HEK293T (cell line): ENCODE results near the gene EEF2KMT.

Experiments
- CTCF ChIA-PET: fragments of 350-600 bp; formaldehyde crosslinking; extraction: SDS; loops from one replicate; lab custom pipeline; 2021; ENCODE audit warnings: antibody characterized with exemption, inconsistent platforms; lab: Yijun Ruan, JAX
- POLR2A ChIA-PET: fragments of 350-600 bp; formaldehyde crosslinking; extraction: SDS; loops from one replicate; lab custom pipeline; 2020; ENCODE audit warnings: antibody characterized with exemption, inconsistent platforms; lab: Yijun Ruan, JAX
- DNase-seq: peaks from one replicate; pipeline ENCODE4 v3.0.0; 2012; ENCODE audit warnings: mixed read lengths; ENCODE audit errors: extremely low spot score
- ARNT ChIP-seq: fragments of 450-650 bp; IDR thresholded peaks from 2 replicates; pipeline ENCODE4 v1.6.1; 2017; ENCODE audit warnings: mild to moderate bottlenecking
- BHLHE40 ChIP-seq: fragments of 450-650 bp; IDR thresholded peaks from 2 replicates; pipeline ENCODE4 v1.6.1; 2016; ENCODE audit warnings: mild to moderate bottlenecking, moderate library complexity, borderline replicate concordance
- CTBP1 ChIP-seq: fragments of 450-650 bp; IDR thresholded peaks from 2 replicates; pipeline ENCODE4 v1.6.1; 2016; ENCODE audit warnings: borderline replicate concordance
- ELF4 ChIP-seq: fragments of 450-650 bp; IDR thresholded peaks from 2 replicates; pipeline ENCODE4 v1.6.1; 2017; ENCODE audit warnings: antibody characterized with exemption
- FOXA1 ChIP-seq: fragments of 450-650 bp; IDR thresholded peaks from 2 replicates; pipeline ENCODE4 v1.6.1; 2016; ENCODE audit warnings: mild to moderate bottlenecking
- FOXK2 ChIP-seq: fragments of 450-650 bp; IDR thresholded peaks from 2 replicates; pipeline ENCODE4 v1.6.1; 2016; ENCODE audit warnings: mild to moderate bottlenecking
- FOXM1 ChIP-seq: fragments of 450-650 bp; IDR thresholded peaks from 2 replicates; pipeline ENCODE4 v1.6.1; 2017; ENCODE audit warnings: mild to moderate bottlenecking, borderline replicate concordance
- HDGF ChIP-seq: fragments of 450-650 bp; IDR thresholded peaks from 2 replicates; pipeline ENCODE4 v1.6.1; 2017; ENCODE audit warnings: antibody characterized with exemption, borderline replicate concordance
- L3MBTL2 ChIP-seq: fragments of 450-650 bp; conservative IDR thresholded peaks from 2 replicates; pipeline ENCODE4 v1.6.1; 2016; ENCODE audit warnings: mild to moderate bottlenecking
- LEF1 ChIP-seq: fragments of 450-650 bp; IDR thresholded peaks from 2 replicates; pipeline ENCODE4 v1.6.1; 2017; ENCODE audit warnings: mild to moderate bottlenecking, borderline replicate concordance
- NFRKB ChIP-seq: fragments of 450-650 bp; IDR thresholded peaks from 2 replicates; pipeline ENCODE4 v1.6.1; 2016; ENCODE audit warnings: mild to moderate bottlenecking, moderate library complexity
- SP1 ChIP-seq: fragments of 450-650 bp; IDR thresholded peaks from 2 replicates; pipeline ENCODE4 v1.6.1; 2017
- SUZ12 ChIP-seq: fragments of 450-650 bp; IDR thresholded peaks from 2 replicates; pipeline ENCODE4 v1.6.1; 2016; ENCODE audit warnings: mild to moderate bottlenecking
- TARDBP ChIP-seq: fragments of 450-650 bp; IDR thresholded peaks from 2 replicates; pipeline ENCODE4 v1.6.1; 2016
- ZNF384 ChIP-seq: fragments of 450-650 bp; IDR thresholded peaks from 2 replicates; pipeline ENCODE4 v1.6.1; 2016
- TF ChIP-seq, protein P1 (sequence below): fragments of 450-650 bp; IDR thresholded peaks from 2 replicates; pipeline ENCODE4 v1.6.1; 2016

Gene EEF2KMT

DNA sequence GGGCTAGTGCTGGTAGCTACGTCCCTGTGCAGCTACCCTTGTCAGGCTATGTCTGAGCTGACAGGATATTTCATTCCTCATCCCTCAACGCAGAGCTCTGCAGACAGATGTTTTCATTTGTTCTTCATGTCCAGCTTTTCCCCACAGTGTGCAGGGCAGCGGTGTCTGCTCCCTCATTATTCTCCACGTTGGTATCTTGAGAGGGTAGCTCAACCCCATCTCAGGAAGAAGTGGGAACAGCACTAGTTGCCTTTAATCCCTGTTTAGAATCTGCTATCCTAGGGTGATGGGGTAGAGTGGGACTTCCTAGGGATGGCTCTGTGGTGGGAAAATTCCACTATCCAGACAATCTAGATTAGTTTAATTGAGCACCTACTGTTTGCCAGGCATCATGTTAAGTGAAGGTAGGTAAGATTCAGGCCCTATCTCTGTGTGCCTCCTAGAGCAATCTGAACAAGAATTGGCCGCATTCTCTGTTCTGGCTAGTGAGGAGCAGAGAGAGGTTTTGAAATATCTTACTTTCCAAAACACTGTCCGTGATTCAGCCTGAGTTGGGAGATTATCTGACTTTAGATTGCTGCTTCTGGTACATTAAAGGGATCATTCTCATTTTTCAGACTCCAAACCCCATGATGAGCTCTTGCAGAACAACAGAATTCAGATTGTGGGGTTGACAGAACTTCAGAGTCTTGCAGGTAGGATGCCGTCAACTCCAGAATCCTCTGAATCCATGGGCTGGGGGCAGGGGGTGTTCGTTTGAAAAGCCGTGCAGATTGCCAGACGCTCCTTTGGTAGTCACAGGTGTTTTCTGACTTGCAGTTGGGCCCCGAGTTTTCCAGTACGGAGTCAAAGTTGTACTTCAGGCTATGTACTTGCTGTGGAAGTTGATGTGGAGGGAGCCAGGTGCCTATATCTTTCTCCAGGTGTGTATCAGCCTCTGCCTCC is 25.0 kb downstream of the EEF2KMT start:
- DNase-seq, result no peak
- ChIA-PET CTCF (interaction anchor here (0.6 kb wide), 1 partner anchor 20 kb away, joined by 3 read pairs; no protein-coding TSS in a partner anchor), POLR2A (interaction anchor here (1.0 kb wide), 1 partner anchor 16 kb away, joined by 4 read pairs; no protein-coding TSS in a partner anchor)
- TF ChIP-seq SP1 (no peak), FOXA1 (no peak), FOXM1 (no peak), TARDBP (no peak), L3MBTL2 (no peak), SUZ12 (no peak), BHLHE40 (no peak), CTBP1 (no peak), ZNF384 (no peak), NFRKB (no peak), LEF1 (no peak), ELF4 (no peak), ARNT (no peak)
- TF ChIP-seq, protein P1, sequence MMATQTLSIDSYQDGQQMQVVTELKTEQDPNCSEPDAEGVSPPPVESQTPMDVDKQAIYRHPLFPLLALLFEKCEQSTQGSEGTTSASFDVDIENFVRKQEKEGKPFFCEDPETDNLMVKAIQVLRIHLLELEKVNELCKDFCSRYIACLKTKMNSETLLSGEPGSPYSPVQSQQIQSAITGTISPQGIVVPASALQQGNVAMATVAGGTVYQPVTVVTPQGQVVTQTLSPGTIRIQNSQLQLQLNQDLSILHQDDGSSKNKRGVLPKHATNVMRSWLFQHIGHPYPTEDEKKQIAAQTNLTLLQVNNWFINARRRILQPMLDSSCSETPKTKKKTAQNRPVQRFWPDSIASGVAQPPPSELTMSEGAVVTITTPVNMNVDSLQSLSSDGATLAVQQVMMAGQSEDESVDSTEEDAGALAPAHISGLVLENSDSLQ, result no peak

DNA sequence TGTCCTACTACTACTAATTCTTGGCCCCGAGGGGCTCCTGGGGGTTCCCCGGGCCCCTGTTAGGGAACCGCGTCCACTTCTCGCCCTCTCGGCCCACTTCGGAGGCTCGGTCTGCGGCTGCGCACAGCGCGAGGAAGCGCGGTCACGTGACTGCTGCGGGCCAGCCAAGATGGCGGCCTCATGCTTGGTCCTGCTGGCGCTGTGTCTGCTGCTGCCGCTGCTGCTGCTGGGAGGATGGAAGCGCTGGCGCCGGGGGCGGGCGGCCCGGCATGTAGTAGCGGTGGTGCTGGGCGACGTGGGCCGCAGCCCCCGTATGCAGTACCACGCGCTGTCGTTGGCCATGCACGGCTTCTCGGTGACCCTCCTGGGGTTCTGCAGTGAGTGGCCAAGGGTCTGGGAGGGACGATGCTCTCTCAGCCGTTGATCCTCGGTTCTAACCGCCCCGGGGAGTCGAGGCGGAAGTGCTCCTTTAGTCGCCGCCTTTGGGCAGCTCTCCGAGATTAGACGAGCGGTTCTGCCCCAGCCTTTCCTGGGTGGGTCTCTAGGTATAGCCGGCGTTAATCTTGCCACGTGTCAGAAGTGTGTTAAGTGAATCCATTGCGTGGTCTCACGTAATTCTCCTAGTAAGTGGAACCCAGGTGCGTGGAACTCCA is 25.8 kb downstream of the EEF2KMT start, which contains the start of gene ALG1:
TSS of gene ALG1 (plus strand) at position 163 of the 653 bp plus-strand sequence. CDS start at position 170, 7 bp downstream.
- ChIA-PET POLR2A (interaction anchor here (1.0 kb wide), 1 partner anchor 15 kb away, joined by 4 read pairs; no protein-coding TSS in a partner anchor), CTCF (interaction anchor here (0.6 kb wide), 1 partner anchor 19 kb away, joined by 3 read pairs; no protein-coding TSS in a partner anchor)
- peak; percentile 95 for DNase-seq

GRCh38 chr16:5071341-5071680 is 26.3 kb downstream of the EEF2KMT start:
- no peak for DNase-seq
- CTCF ChIA-PET, result no interaction called here
- POLR2A ChIA-PET, result no interaction called here
- no peak for TF ChIP-seq FOXA1
- no peak for TF ChIP-seq CTBP1
- TF ChIP-seq NFRKB, result no peak

More for the DNA sequence above, 25.8 kb downstream of the EEF2KMT start, which contains the start of gene ALG1:
- TF ChIP-seq SP1, result no peak
- no peak for TF ChIP-seq BHLHE40
- peak; percentile 51; the same call in 1 of the 2 replicates for TF ChIP-seq ELF4
- TF ChIP-seq NFRKB, result peak; percentile 17; the same call in 1 of the 2 replicates
- peak; percentile 58; the same call in 1 of the 2 replicates for TF ChIP-seq L3MBTL2

DNA sequence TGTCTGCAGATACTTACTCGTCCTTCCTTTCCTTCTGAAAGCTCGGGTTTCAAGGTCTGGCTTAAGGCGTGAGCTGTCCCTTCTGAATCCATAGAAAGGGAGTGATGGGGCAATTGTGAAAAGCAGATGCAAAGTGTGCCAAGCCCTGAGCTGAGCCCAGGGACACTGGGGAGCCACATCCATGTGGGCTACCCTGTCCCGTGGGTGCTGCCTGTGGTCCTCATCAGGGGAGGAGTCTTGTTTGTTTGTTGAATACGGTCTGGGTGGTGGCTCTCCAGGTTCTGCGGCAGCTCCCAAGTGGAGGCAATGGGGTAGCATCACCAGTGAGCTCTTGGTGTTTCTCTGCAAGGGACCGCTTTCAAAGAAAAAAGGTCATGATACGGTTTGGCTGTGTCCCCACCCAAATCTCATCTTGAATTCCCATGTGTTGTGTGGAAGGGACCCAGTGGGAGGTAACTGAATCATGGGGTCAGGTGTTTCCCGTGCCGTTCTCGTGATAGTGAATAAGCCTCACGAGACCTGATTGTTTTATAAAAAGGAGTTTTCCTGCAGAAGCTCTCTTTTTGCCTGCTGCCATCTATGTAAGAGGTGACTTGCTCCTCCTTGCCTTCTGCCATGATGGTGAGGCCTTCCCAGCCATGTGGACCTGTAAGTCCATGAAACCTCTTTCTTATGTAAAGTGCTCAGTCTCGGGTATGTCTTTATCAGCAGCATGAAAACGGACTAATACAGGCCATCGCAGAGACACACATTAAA is 27.0 kb downstream of the EEF2KMT start:
- ChIA-PET CTCF (no interaction called here), POLR2A (interaction anchor here (0.8 kb wide), 1 partner anchor 10 kb away, joined by 3 read pairs; no protein-coding TSS in a partner anchor)
- TF ChIP-seq FOXA1 (no peak), LEF1 (no peak), FOXK2 (no peak), L3MBTL2 (no peak), CTBP1 (no peak), TARDBP (no peak), ZNF384 (no peak), HDGF (no peak), ARNT (no peak), FOXM1 (no peak), ELF4 (no peak), NFRKB (no peak), SP1 (no peak), BHLHE40 (no peak)
- TF ChIP-seq, protein P1, result no peak
- DNase-seq, result no peak

GRCh38 chr16:5069854-5070253 is 27.7 kb downstream of the EEF2KMT start:
- no peak for DNase-seq
- TF ChIP-seq ARNT (no peak), FOXM1 (no peak), SUZ12 (no peak), FOXK2 (no peak), FOXA1 (no peak), CTBP1 (no peak), NFRKB (no peak), L3MBTL2 (no peak), ELF4 (no peak), BHLHE40 (no peak), SP1 (no peak), ZNF384 (no peak), TARDBP (no peak), HDGF (no peak), LEF1 (no peak)
- TF ChIP-seq, protein P1, result no peak
- CTCF ChIA-PET, result no interaction called here
- POLR2A ChIA-PET, result no interaction called here
